ENCODE measurements around the gene FERMT1. TPM values are rescaled to one million over a fixed set of nuclear protein-coding genes. Genes with fewer than 3 reads are reported as not detected.

The FERMT1 gene
- polyA plus RNA-seq, 1 donor (not counting 4 experiments of a cell fraction or from before 2014, with no cell fraction given) = 134 TPM

DNA sequence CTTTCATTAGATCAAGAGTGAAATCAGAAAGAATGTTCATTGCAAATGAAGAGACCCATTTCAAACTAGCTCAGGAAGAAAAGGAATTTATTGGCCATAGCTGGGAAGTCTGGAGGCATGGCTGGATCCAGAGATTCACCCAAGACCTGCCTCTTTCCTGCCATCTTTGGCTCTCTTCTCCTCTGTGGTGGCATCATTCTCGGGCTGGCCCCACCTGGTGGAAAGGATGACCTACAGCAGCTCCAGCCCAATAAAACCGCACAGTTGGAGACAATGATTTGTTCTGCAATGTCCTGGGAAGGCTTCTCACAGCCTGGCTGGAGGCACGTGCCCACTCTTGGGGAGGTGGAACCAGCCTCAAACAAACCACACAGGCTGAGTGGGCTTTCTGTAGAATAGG, 18.1 kb upstream of the FERMT1 start:
- no peaks in the 10 kb centered on the region for H3K79me2 ChIP-seq (ENCODE audit: control insufficient read depth, insufficient read depth, low read length)
- dilution Hi-C loops (cut with MboI; ENCODE audit: extremely low pct_ligation_motif_present, low sequenced_read_pairs) = no loop called here
- no peak overlapping the region for H2AFZ ChIP-seq (ENCODE audit: control insufficient read depth, low read length)

DNA sequence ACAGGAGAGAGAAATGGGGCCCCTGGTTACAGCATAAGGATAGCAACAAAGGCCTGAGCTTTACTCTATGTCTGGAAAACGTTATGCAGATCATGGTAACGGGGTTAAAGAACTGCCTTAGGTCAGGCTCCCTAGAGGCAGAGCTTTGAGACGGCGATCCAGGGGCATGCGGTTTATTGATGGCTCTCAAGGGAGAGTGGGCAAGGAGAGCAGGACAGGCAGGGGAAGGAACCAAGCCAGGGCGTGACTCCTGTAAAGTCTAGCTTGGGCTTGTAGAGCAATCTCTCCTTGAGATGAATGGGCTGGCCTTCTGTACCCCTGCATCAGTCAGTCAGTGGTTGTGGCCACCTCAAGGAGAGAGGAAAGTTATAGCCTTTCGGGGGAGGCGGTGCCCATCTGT, 12.5 kb upstream of the FERMT1 start:
- TF ChIP-seq, protein P1, sequence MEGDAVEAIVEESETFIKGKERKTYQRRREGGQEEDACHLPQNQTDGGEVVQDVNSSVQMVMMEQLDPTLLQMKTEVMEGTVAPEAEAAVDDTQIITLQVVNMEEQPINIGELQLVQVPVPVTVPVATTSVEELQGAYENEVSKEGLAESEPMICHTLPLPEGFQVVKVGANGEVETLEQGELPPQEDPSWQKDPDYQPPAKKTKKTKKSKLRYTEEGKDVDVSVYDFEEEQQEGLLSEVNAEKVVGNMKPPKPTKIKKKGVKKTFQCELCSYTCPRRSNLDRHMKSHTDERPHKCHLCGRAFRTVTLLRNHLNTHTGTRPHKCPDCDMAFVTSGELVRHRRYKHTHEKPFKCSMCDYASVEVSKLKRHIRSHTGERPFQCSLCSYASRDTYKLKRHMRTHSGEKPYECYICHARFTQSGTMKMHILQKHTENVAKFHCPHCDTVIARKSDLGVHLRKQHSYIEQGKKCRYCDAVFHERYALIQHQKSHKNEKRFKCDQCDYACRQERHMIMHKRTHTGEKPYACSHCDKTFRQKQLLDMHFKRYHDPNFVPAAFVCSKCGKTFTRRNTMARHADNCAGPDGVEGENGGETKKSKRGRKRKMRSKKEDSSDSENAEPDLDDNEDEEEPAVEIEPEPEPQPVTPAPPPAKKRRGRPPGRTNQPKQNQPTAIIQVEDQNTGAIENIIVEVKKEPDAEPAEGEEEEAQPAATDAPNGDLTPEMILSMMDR (optimal IDR thresholded peaks at IDR 0.05 in 1 of 3, IDR thresholded peaks at IDR 0.05 in 1 of 3, conservative IDR thresholded peaks at IDR 0.05 in 1 of 3; ENCODE audit: extremely low read depth in 1 of 3, insufficient read depth in 2 of 3, low read length in 3 of 3) = no peak
- no peak for TF ChIP-seq EZH2 (IDR thresholded peaks at IDR 0.05; ENCODE audit: low read length)
- dilution Hi-C loops (cut with MboI; ENCODE audit: extremely low pct_ligation_motif_present, low sequenced_read_pairs) = no loop called here
- FAIRE-seq = no peak

More for the DNA sequence above, 18.1 kb upstream of the FERMT1 start:
- H4K20me1 ChIP-seq (ENCODE audit: control insufficient read depth, extremely low read depth, insufficient read depth, low read length) = no peaks in the 10 kb centered on the region
- no peaks in the 10 kb centered on the region for H3K36me3 ChIP-seq (ENCODE audit: control insufficient read depth in 2 of 2, extremely low read depth in 1 of 2, insufficient read depth in 2 of 2, low read length in 2 of 2)
- FAIRE-seq = no peak
- H3K4me2 ChIP-seq (ENCODE audit: control insufficient read depth, extremely low read depth, insufficient read depth, low read depth, low read length) = no peak overlapping the region
- H3K27ac ChIP-seq (ENCODE audit: control insufficient read depth, insufficient read depth, low read length) = no peak overlapping the region
- H3K9ac ChIP-seq (ENCODE audit: control insufficient read depth, extremely low read depth, insufficient read depth, low read length) = no peak overlapping the region
- H3K27me3 ChIP-seq (ENCODE audit: control insufficient read depth, extremely low read depth, insufficient read depth, low read length) = no peaks in the 10 kb centered on the region
- no peaks in the 10 kb centered on the region for H3K9me1 ChIP-seq (ENCODE audit: control insufficient read depth, extremely low read depth, insufficient read depth, low read length)
- no peak for DNase-seq (ENCODE audit: low read depth, low spot score)
- TF ChIP-seq EZH2 (IDR thresholded peaks at IDR 0.05; ENCODE audit: low read length) = no peak
- TF ChIP-seq, protein P1 (optimal IDR thresholded peaks at IDR 0.05 in 1 of 3, IDR thresholded peaks at IDR 0.05 in 1 of 3, conservative IDR thresholded peaks at IDR 0.05 in 1 of 3; ENCODE audit: extremely low read depth in 1 of 3, insufficient read depth in 2 of 3, low read length in 3 of 3) = peak in 2 of 3 experiments; percentile 22 to 31
- H3K9me3 ChIP-seq (ENCODE audit: control insufficient read depth, low read depth, low read length) = no peaks in the 10 kb centered on the region
- H3K4me3 ChIP-seq (ENCODE audit: control insufficient read depth in 2 of 3, extremely low read depth in 1 of 3, insufficient read depth in 2 of 3, low read depth in 1 of 3, low read length in 3 of 3) = no peak overlapping the region
- no peaks in the 10 kb centered on the region for H3K4me1 ChIP-seq (ENCODE audit: control insufficient read depth, extremely low read depth, insufficient read depth, low read length)

More for the DNA sequence above, 12.5 kb upstream of the FERMT1 start:
- no peaks in the 10 kb centered on the region for H3K27me3 ChIP-seq (ENCODE audit: control insufficient read depth, extremely low read depth, insufficient read depth, low read length)
- H2AFZ ChIP-seq (ENCODE audit: control insufficient read depth, low read length) = no peak overlapping the region
- H3K27ac ChIP-seq (ENCODE audit: control insufficient read depth, insufficient read depth, low read length) = no peak overlapping the region
- H3K4me2 ChIP-seq (ENCODE audit: control insufficient read depth, extremely low read depth, insufficient read depth, low read depth, low read length) = no peak overlapping the region
- H3K9me1 ChIP-seq (ENCODE audit: control insufficient read depth, extremely low read depth, insufficient read depth, low read length) = no peaks in the 10 kb centered on the region
- no peak overlapping the region for H3K9ac ChIP-seq (ENCODE audit: control insufficient read depth, extremely low read depth, insufficient read depth, low read length)
- no peaks in the 10 kb centered on the region for H3K9me3 ChIP-seq (ENCODE audit: control insufficient read depth, low read depth, low read length)
- H3K4me1 ChIP-seq (ENCODE audit: control insufficient read depth, extremely low read depth, insufficient read depth, low read length) = no peaks in the 10 kb centered on the region
- no peaks in the 10 kb centered on the region for H3K79me2 ChIP-seq (ENCODE audit: control insufficient read depth, insufficient read depth, low read length)
- no peak for DNase-seq (ENCODE audit: low read depth, low spot score)
- H3K4me3 ChIP-seq (ENCODE audit: control insufficient read depth in 2 of 3, extremely low read depth in 1 of 3, insufficient read depth in 2 of 3, low read depth in 1 of 3, low read length in 3 of 3) = no peak overlapping the region
- no peaks in the 10 kb centered on the region for H3K36me3 ChIP-seq (ENCODE audit: control insufficient read depth in 2 of 2, extremely low read depth in 1 of 2, insufficient read depth in 2 of 2, low read length in 2 of 2)
- H4K20me1 ChIP-seq (ENCODE audit: control insufficient read depth, extremely low read depth, insufficient read depth, low read length) = no peaks in the 10 kb centered on the region

All from keratinocyte (primary cell).